ENCODE measurements around the gene RAB3IP.

Gene RAB3IP, protein sequence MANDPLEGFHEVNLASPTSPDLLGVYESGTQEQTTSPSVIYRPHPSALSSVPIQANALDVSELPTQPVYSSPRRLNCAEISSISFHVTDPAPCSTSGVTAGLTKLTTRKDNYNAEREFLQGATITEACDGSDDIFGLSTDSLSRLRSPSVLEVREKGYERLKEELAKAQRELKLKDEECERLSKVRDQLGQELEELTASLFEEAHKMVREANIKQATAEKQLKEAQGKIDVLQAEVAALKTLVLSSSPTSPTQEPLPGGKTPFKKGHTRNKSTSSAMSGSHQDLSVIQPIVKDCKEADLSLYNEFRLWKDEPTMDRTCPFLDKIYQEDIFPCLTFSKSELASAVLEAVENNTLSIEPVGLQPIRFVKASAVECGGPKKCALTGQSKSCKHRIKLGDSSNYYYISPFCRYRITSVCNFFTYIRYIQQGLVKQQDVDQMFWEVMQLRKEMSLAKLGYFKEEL

DNA sequence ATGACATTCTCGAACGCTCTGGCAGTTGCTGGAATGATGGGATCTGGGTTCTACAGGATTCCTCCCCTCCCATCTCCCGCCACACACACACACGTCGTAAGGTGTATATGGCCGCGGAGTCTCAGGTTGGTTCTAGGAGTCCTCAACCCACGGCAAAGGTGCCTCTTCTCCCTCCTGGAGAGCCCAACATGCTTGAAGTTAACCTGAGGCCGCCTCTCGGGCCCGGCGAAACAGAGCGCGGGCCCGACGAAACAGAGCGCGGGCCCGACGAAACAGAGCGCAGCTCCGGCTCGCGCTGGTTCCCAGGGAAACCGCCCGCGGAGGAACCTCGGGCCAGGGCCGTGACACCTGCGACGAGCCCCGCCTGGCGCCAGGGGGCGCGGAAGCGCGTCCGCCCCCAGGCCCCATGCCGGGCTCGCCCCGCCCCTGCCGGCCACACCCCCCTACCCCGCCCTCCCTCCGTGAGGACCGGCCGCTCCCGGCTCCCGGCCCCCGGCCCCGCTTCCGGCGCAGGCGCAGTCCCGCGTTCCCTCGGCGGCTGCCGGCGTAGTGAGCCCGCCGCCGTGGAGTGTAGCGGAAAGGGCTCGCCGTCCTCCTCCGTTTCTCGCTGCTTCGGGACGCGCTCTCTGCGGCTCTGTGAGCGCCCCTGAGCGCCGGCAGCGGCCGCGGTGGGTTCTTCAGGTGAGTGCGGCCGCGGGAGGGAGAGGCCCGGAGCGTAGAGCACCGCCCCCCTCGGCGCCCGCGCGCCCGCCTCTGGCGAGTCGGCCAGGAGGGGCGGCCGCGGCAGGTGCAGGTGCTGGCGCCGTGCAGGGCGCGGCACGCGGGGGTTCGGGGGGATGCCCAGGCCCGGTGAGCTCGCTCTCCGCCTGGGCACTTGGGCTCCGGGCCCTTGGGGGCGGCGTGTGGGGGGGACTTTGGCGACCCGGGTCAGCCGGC lies at the start of gene RAB3IP:
TSS of gene RAB3IP (plus strand) at position 510 of the 936 bp plus-strand sequence. CDS start 16,549 bp downstream, outside the sequence.
- DNase-seq = peak; percentile 71

DNA sequence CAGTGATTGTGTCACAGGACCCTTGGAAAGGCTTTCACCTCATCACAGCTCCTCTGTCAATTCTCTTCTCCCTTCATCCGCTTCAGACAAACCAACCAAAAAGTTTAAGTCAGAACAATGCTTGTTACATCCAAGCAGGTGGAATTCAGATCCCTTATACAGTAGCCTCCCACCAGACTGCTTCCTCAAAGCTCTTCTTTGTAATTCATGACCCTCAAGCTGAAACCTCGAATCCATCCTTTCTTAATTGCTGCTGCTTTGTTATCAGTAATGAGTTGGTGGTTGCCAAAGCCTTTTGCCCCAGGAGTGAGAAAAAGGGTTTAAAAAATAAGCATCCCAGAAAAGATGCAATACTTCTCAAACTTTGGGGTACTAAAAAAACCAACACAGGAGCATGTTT lies 49.0 kb upstream of the RAB3IP start:
- DNase-seq = no peak

DNA sequence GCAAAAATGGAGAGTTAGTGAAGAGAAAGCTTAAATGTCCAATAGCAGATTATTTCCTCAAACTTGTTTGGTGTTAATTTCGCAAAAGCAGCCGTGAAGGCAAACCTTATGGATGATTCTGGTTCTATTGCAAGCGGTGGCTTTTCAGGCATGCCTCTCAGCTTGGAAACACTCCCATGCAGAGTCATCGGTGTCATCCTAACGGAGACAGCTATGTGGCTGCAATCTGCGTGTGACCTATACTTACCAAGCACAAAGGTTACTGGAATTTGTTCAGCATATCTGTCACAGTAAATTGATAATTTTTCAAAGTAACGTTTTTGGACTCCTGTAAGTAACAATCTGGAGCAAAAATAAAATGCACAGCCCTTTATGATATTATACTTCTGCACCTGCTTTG lies 44.5 kb upstream of the RAB3IP start:
- no peak for DNase-seq

DNA sequence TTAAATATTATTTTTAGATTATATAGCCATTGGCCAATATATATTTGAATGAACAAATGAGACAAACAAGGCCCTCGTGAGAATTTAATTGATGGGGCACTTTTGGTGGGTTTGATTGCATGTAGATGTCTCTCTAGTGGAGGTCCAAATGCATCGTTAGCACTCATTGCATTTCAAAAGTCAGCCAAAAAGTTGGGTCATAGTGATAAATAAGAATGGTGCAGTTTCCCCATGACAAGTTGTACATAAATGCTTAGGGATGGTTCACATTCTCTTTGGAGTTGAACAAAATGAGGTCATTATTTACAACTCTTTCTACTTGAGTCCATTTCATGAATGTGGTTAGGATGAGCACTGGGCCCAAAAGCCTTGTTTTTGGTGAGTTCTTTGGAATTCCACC lies 40.6 kb upstream of the RAB3IP start:
- no peak for DNase-seq

DNA sequence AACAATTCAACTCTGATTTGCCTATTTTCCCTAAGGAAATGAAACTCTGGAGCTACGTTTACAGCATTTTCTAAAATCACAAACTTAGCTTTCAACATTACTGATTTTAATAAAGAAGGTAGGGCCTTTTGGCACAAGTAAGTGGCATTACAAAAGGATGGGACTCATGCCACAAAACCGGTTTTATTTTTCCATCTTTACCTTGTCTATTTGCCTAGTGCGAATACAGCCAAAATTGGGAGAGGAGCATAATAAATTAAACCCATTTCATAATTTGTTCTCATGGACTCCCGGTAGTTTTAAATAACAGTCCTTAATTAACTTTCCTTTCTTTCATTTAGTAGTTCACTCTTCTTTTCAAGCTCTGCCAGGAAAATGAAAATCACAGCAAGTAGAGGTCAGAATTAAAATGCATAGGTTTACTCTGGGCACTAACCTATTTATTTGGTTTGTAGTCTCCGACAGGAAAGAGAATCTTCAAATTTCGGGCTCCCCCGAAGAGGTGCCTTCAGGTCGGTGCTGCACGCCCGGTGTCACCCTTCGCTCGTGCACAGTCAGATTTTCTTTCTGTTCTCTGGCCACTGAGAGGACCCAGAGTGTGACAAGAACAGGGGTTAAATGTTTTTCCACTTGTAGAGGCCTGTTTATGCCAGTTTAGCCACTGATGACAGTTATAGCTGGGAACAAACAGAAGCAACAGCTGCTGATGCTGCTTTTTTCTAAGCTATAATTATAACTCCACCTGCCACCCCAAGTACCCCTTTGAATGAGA lies 39.7 kb upstream of the RAB3IP start, which contains the start of gene BEST3:
TSS of gene BEST3 (minus strand) at position 535 of the 772 bp plus-strand sequence. CDS start 1,505 bp downstream, outside the sequence.
- peak; percentile 90 for DNase-seq

DNA sequence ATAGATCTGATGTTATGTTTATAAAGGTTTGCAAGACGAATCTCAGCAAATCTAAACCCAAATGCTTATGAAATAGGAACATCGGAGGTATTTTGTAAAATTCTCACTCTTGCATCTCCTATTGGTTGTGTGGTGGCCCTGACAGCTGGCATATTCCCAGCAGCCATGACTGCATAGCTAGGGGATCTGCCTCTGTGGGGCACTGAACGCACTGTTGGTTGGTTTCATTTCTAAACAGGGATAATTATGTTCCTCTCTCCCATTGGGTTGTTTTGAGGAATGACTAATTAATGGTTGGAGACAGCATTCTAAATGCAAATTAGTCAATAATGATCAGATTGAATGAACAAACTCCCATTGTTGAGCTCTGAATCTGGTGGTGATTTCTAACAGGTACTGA lies 36.8 kb upstream of the RAB3IP start:
- no peak for DNase-seq

DNA sequence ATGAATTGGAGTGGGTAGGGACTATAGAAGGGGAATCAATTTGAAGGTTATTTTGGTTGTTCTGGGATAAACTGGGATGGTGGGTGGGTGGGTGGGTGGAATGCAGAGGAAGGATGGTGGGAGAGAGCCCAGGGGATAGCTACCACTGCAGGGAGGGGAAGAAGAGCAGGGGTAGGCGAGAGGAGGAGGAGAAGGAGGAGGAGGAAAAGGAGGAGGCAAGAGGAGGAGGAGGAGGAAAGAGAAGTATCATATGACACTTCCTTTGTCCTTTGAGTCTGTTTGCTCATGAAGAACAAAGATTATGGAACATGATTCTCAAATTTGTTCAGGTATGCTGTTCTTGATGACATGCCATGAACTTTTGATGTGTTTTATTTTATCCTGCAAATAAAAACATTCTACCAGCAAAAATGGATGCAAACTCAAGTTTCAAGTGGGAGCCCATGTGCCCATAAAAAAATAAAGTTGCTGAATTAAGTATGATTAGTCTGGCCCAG lies 35.5 kb upstream of the RAB3IP start:
- no peak for DNase-seq

DNA sequence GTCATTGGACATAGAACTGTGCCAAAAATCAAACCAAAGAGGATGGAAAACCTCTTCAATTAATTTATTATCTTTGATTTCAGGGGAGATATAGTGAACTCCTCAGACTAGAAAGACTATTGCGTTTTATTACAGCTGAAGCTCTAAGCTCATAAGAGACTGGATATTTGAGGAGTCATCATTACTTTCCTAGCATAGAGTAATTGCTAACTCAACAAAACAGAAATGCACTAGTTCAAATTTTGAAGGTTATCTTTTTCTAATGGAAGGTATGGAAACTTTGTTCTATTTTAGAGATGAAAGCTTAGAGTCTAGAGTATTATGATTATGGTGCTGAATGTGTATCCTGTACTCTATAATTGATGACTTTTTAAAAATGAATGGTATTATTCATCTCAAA lies 34.3 kb upstream of the RAB3IP start:
- DNase-seq = no peak

DNA sequence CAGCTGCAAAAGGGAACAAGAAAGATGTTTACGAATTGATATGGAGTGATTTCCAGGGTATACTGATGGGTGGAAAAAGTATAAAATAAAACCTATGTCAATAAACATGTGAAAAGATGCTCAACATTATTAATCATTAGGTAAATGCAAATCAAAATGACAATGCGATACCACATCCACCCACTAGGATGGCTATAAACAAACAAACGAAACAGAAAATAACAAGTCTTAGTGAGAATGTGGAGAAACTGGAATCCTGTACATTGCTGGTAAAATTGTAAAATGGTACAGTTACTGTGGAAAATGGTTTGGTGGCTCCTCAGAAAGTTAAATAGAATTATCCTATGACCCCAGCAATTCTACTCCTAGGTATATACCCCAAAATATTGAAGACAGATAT lies 30.0 kb upstream of the RAB3IP start:
- no peak for DNase-seq

DNA sequence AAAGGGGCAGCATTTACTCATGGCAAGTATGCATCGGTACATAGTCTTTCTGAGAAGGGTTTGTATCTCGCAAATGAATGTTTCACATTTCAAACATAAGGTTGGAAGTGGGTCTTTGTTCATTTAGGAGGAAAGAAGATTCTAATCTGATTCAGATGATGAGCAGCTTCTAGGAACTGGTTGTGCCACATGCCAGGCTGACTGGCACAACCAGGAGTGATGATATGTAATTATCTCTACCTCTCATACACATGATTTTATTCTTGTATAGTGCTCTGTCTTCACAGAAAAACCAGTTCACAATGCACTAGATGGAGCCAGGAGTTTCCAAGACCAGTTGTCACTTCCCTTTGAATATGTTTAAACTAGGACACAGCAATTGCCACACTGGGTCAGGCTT lies 25.8 kb upstream of the RAB3IP start:
- no peak for DNase-seq

DNA sequence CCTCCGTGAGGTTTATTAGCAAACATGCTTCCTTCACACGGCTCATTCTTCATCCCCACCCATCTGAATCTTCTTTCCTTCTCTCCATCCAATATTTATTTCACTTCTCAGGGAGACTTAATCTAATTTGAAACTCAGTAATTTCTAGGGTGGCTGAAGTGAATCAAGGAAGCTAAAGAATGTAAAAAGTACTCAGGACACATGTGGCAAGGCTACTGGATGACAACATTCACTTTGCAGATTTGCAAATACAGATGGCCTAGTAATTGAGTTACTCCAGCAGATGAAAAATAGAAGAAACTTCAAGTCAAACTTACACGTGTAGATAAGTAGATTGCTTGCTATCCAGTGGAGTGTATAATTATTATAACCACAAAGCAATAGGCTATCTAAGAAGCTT lies 24.1 kb upstream of the RAB3IP start:
- DNase-seq = no peak

DNA sequence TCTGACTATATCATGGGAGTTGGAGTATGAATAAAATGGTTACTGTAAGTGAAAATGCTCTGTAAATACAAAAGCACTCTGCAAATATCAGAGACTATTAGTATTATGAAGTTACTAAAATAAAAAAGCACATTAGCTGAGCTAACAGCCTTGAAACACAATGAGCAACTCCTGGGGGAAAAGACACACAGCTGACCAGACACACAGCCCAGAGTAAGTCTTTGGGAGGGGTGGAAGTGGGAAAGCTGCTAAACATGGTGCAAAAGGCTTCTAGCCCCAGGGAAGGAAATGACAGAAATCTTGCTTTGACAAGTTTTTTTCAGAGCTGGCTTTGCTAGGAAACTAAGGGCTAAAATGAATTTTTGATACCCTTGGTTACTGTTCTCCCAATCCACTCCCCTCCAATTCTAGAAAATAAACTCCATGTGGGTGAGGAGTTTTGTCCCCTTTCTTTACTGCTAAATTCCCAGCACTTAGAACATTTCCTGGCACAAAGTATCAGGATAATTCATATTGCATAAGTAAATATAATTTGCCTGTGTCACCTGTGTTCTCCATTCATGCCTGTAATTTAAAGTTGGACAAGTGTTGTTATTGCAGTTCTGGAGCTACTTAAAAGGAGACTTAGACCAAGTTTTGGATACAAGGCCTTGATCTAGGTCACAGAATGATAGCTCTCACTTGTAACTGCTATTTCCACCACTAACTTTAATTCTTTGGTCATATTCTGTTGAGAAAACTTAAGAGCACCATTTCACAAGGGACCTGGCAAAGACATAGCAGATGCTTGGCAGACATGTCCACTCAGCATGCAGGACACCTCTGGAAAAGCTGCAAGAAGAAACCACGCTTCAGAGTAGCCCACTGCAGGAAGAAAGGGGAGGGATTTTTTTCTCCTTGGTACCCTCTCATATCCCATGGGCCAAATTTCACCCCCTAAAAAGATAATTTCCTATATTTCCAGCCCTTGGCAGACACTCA lies 19.0 kb upstream of the RAB3IP start:
- DNase-seq = no peak

DNA sequence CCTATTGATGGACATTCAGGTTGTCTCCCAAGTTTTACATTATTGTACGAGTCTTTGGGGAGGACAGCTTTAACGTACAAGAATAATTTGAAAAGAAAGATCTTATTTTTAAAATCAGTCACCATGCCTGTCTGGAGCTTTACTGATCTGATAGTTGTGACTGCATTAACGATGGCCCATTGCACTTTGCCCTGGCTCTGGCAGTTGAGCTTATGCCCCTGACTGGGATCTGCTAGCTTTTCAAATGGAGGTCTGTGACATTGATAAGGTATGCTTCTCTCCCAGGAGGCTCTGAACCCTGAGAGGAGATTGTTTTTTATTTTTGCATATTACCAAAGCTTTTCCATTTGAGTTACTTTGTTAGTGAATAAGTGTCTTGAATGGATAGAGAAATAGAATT lies 17.9 kb upstream of the RAB3IP start:
- DNase-seq = no peak

DNA sequence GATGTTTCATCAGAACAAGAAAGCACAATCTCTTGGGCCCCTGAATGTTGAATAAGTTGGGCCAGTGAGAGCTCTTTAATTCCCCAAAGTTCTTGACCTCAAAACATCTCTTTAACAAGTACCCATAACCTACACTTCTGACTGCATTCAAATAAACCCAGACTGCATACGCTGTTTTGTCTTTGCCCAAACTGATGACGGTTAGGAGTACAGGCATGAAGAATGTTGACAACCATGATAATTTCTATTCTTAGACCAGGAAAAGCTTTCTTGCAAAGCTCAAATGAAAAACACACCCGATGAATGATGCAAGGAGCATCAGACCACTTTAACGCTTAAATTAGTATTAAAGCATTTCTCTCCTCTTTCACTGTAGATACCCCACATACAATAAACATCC lies 11.7 kb upstream of the RAB3IP start:
- no peak for DNase-seq

DNA sequence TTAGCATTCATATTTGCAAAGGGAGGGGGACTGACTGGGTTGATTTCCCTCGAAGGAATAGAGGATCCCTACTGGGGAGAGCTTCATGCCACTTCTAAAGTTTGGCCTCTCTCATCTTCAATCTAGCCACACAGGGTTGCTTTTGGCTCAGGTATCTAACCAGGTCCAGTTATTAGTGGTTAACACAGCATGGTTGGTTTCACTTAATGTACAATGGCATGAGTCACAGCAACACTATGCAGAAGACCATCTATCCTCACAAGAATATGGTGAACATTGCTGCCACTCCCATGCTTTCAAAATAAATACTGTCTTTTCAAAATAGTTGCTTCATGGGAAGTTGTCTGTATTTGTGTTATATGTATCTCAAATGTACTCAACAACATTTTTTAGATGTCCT lies 6.6 kb upstream of the RAB3IP start:
- no peak for DNase-seq

DNA sequence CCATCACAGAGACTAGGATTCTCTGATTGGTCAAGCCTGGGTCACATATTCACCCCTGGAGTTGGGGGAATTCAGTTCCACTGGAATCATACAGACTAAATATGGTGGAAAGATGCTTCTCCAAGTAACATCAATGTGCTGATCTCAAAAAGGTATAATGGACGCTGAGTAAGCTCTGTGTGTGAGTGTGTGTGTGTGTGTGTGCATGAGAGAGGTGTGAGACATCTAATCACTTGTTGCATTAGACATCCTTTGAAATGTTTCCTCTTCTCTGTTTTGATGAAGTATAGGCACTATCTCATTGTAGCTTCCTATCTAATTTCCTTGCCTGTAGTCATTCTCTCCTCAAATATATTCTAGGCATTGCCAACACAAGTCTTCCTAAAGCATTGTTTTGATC lies 5.0 kb upstream of the RAB3IP start:
- DNase-seq = no peak

DNA sequence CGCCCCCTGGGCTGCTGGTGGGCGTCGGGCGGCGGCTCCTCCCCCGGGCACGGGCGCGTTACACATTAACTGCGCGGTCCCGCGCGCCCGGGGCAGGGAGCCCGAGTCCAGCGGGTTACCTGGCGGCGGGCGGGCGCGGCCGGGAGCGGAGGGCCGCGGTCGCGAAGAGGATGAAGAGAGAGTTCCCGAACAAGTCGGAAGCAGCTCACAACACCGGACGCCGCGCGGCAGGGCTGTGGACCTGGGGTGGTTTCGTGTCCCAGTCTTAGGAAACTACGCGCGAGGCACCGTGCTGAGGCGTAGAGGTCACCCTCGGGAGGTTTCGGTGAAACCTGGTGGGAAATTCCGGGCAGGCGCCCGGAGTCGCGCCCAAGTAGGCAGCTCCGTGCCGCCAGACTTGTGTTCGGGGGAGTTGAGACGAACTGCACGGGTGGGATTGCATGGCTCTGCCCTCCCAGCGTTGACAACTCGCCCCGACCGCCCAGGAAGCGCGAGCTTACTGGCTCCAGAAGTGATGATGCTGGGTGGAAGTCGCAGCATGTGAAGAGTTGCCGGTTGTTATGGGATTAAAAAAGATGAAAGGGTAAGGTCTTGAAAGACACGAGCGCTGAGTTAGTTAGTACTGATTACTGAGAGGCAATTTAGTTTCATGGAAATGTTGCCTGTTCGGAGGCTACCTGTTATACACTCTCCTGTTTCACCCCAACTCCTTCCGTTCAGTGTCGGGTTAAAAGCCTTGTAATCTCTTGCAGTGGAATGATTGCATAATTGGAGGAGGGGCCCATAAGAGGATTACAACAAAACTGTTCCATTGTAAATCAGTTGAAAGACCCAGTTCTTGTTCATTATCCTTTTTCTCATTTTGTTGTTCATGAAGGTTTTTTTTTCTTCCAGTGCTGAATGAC lies 879 bp downstream of the RAB3IP start:
- peak; percentile 8 for DNase-seq

DNA sequence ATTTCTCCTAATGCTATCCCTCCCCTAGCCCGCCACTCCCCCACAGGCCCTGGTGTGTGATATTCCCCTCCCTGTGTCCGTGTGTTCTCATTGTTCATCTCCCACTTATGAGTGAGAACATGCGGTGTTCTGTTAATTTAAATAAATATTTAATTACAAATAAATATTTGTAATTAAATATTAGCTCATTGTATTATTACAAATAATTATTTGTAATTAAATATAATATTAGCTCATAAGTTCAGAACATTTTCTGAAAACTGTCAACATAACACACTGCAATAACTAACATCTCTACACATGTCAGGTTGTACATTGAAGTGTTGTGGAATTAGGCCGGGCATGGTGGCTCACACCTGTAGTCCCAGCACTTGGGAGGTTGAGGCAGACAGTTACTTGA lies 5.4 kb downstream of the RAB3IP start:
- DNase-seq = no peak

DNA sequence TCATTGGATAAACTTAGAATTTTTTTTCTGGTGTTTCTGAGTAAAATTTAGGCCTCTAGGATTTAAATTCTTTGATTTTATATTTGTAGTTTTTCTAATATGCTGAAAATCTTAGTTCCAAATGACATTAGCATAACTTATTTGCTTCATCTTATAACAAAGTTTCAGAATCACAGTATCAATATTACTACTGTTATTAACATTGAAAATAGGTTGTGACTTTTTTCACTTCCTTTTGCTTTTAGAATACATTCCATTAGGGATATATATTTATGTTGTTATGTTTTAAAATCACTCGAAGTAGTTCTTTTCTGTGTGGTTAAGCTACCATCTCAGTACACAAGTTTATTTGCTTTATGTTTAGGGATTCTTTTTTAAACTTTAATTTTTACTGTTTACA lies 12.8 kb downstream of the RAB3IP start:
- DNase-seq = no peak

DNA sequence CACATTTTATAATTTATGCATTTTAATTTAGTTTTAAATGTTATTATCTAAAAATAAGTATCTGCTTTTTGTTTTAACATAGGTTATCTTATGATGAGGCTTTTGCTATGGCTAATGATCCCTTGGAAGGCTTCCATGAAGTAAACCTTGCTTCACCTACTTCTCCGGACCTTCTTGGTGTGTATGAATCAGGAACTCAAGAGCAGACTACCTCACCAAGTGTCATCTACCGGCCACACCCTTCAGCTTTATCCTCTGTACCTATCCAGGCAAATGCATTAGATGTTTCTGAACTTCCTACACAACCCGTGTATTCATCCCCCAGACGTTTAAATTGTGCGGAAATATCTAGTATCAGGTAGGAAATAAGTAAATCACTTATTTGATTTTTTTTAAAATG lies 16.6 kb downstream of the RAB3IP start:
- no peak for DNase-seq

All from SHP77 treated with DMSO at 0.1 percent for 48 hours (cell line).